Fibroblast of lung (primary cell): Measurements from ENCODE around the gene PLXNB1. TPM values are rescaled to one million over a fixed set of nuclear protein-coding genes. Genes with fewer than 3 reads are reported as not detected.

Source experiments
- DNase-seq, 2 donors: peaks; one replicate each; pipeline versions ENCODE4 v3.0.0 to v3.0.0-alpha.2; 2010; ENCODE audit warnings: low read depth in 2 of 2
- H2AFZ ChIP-seq: 2 replicates; pipeline ENCODE4 v1.5.1; 2012; ENCODE audit warnings: low read length, control low read depth, inconsistent platforms
- H3K27ac ChIP-seq: 2 replicates; pipeline ENCODE4 v1.5.1; 2011; ENCODE audit warnings: low read length, control low read depth; ENCODE audit not compliant: insufficient read depth
- H3K27me3 ChIP-seq: 2 replicates; pipeline ENCODE4 v1.5.1; 2011; ENCODE audit warnings: mild to moderate bottlenecking, low read length; ENCODE audit not compliant: control insufficient read depth, insufficient read depth
- H3K36me3 ChIP-seq: 2 replicates; pipeline ENCODE4 v1.5.1; 2011; ENCODE audit warnings: low read length; ENCODE audit not compliant: control insufficient read depth, insufficient read depth
- H3K4me1 ChIP-seq: 2 replicates; pipeline ENCODE4 v1.5.1; 2011; ENCODE audit warnings: low read length; ENCODE audit not compliant: control insufficient read depth, insufficient read depth; ENCODE audit errors: extremely low read depth
- H3K4me2 ChIP-seq: 2 replicates; pipeline ENCODE4 v1.5.1; 2011; ENCODE audit warnings: low read length, control low read depth; ENCODE audit not compliant: insufficient read depth; ENCODE audit errors: extremely low read depth
- H3K4me3 ChIP-seq, 4 experiments: fragments of 200-600 bp in 1 of 4; sonication (generic) in 1 of 4; replicated peaks in 1 of 4; 2 replicates each; pipeline ENCODE4 v1.5.1; 2011 to 2016; ENCODE audit warnings: low read length in 4 of 4, low read depth in 3 of 4, mild to moderate bottlenecking in 3 of 4, control low read depth in 2 of 4, inconsistent platforms in 1 of 4, mixed read lengths in 1 of 4; ENCODE audit not compliant: insufficient read depth in 1 of 4; ENCODE audit errors: control extremely low read depth in 1 of 4
- H3K79me2 ChIP-seq: 2 replicates; pipeline ENCODE4 v1.5.1; 2012; ENCODE audit warnings: mild to moderate bottlenecking, low read length, inconsistent platforms; ENCODE audit not compliant: control insufficient read depth, insufficient read depth
- H3K9ac ChIP-seq: 2 replicates; pipeline ENCODE4 v1.5.1; 2011; ENCODE audit warnings: mild to moderate bottlenecking, low read length, control low read depth; ENCODE audit not compliant: insufficient read depth
- H3K9me3 ChIP-seq: 2 replicates; pipeline ENCODE4 v1.5.1; 2012; ENCODE audit warnings: low read depth, low read length; ENCODE audit not compliant: control insufficient read depth, insufficient read depth
- H4K20me1 ChIP-seq: 2 replicates; pipeline ENCODE4 v1.5.1; 2011; ENCODE audit warnings: low read length; ENCODE audit not compliant: control insufficient read depth, insufficient read depth; ENCODE audit errors: extremely low read depth
- EZH2 ChIP-seq: IDR thresholded peaks from 2 replicates; pipeline ENCODE4 v1.5.1; 2012; ENCODE audit warnings: low read length, control low read depth, mild to moderate bottlenecking; ENCODE audit errors: missing control alignments
- polyA plus RNA-seq, 2 donors: library from polyadenylated mRNA; depleted of rRNA in 1 of 2; stranded (reverse) in 1 of 2; unstranded in 1 of 2; fragments of >200 nt; gene quantifications; 2 replicates each; pipeline ENCODE4 v1.2.1, GENCODE V29; 2011 to 2012; ENCODE audit warnings: missing spikeins in 1 of 2
- total RNA-seq: library from RNA; depleted of rRNA; stranded (reverse); fragments of >200 nt; gene quantifications from 2 replicates; pipeline ENCODE4 v1.2.1, GENCODE V29; 2014
- TF ChIP-seq, protein P1 (sequence below), 2 donors: IDR thresholded peaks in 1 of 2; conservative IDR thresholded peaks in 1 of 2; 1 replicate in 1 of 2; 2 replicates in 1 of 2; pipeline ENCODE4 v1.5.1; 2011 to 2012; ENCODE audit warnings: low read length in 2 of 2, control low read depth in 1 of 2, inconsistent platforms in 1 of 2, low read depth in 1 of 2, mild to moderate bottlenecking in 1 of 2

The PLXNB1 gene
- total and polyA plus RNA-seq, 2 donors (not counting 1 experiment from before 2014, with no cell fraction given), result 12.8 to 44.6 TPM

DNA sequence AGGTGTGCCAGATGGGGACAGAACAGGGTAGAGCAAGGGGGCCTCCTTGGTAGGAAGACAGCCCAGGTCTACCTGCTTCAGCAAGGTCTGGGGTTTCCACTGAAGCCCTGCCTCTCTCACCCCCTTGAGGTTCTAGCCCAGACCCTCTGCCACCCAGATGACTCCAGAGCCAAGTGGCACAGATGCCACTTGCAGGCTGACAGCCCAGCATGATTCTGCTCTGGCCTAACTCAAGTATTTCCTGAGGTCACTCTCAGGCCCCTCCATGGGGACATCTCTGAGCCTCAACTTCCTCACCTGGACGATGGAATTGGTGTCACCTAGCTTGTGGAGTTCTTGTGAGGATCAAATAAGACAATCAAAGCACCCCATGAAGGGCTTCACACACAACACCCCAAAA is 23.9 kb downstream of the PLXNB1 start:
- Histone ChIP-seq H3K4me1 (peaks cover 6% of the 10 kb centered on the region), H3K27me3 (no peaks in the 10 kb centered on the region), H3K36me3 (peaks cover 9% of the 10 kb centered on the region), H3K79me2 (no peaks in the 10 kb centered on the region), H3K4me2 (no peak overlapping the region), H4K20me1 (no peaks in the 10 kb centered on the region), H3K27ac (no peak overlapping the region), H2AFZ (no peak overlapping the region), H3K9ac (no peak overlapping the region), H3K9me3 (no peaks in the 10 kb centered on the region), H3K4me3 (no peak overlapping the region)
- no peak for TF ChIP-seq EZH2
- TF ChIP-seq, protein P1, sequence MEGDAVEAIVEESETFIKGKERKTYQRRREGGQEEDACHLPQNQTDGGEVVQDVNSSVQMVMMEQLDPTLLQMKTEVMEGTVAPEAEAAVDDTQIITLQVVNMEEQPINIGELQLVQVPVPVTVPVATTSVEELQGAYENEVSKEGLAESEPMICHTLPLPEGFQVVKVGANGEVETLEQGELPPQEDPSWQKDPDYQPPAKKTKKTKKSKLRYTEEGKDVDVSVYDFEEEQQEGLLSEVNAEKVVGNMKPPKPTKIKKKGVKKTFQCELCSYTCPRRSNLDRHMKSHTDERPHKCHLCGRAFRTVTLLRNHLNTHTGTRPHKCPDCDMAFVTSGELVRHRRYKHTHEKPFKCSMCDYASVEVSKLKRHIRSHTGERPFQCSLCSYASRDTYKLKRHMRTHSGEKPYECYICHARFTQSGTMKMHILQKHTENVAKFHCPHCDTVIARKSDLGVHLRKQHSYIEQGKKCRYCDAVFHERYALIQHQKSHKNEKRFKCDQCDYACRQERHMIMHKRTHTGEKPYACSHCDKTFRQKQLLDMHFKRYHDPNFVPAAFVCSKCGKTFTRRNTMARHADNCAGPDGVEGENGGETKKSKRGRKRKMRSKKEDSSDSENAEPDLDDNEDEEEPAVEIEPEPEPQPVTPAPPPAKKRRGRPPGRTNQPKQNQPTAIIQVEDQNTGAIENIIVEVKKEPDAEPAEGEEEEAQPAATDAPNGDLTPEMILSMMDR (conservative IDR thresholded peaks at IDR 0.05 in 1 of 2, IDR thresholded peaks at IDR 0.05 in 1 of 2; ENCODE audit: low read depth in 1 of 2, low read length in 2 of 2), result no peak
- no peak for DNase-seq

DNA sequence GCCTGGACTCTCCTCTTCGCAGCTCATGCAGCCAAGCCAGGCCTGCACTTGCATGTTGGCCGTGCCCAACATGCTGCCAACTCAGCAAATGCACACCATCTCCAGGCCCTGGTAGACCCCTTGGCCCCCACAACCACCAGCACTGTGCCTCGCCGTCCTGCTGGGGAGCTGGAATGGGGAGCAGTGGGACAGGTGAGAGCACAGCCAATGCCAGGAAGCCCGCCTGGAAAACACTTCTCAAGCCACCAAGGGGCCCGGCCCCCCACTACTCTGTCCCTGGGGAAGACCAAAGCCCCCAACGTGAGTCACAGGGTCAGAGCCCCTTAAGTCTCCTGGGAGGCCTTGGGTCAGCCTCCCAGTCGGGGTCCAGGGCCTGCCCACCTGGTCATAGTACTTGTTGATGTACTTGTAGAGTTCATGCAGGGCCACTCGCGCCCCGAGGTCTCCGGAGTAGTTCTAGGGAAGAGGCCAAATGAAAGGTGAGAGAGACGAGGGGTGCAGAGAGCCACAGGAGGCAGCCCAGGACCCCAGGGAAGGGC is 24.5 kb downstream of the PLXNB1 start:
- DNase-seq, result no peak
- Histone ChIP-seq H4K20me1 (no peaks in the 10 kb centered on the region), H3K27me3 (no peaks in the 10 kb centered on the region), H3K79me2 (no peaks in the 10 kb centered on the region), H3K9ac (no peak overlapping the region), H3K4me2 (no peak overlapping the region), H3K4me3 (no peak overlapping the region), H3K4me1 (peaks cover 6% of the 10 kb centered on the region), H3K9me3 (no peaks in the 10 kb centered on the region), H3K36me3 (peaks cover 6% of the 10 kb centered on the region), H2AFZ (no peak overlapping the region), H3K27ac (no peak overlapping the region)
- no peak for TF ChIP-seq EZH2
- TF ChIP-seq, protein P1 (conservative IDR thresholded peaks at IDR 0.05 in 1 of 2, IDR thresholded peaks at IDR 0.05 in 1 of 2; ENCODE audit: low read depth in 1 of 2, low read length in 2 of 2), result no peak

DNA sequence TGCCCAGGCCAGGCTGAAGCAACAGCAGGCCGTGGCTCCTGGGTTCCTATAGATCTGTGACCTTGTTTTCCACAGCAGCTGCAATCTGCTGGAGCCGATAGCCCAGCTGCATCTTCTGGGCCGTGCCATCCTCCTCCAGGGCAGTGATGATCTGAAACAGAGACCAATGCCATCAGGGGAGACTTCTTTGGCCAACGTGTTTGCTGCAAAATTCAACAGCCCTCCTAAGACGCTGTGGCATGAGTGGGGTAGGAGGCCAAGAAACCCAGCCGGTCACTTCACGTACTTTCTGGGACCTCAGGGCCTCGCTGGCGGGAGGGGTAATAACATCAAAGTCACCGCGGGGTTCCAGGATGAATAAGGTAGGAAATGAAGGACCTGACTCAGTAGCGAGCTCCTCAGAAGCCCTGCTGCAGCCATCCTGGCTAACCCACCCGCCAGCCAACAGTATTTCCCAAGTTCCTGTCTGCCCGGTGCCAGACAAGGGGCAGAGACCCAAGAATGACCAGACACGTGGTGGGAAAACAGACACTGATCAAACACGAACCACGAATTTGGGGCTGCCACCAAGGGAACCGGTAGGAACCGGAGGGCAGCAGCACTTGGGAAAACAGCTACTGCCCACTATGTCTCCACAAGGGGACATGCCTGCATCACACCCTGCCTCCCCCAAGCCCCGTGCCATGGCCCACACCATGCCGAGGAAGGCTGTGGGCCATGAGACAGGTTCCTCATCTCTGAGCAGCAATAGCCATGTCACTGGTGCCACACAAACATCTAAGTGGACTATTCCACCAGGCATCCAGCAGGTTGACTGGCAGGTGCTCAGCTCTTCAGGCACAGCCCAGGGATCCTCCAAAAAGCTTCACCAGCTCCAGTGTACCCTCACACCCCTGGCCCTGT is 25.2 kb downstream of the PLXNB1 start:
- Histone ChIP-seq H3K27ac (no peak overlapping the region), H3K79me2 (no peaks in the 10 kb centered on the region), H3K36me3 (peaks cover 4% of the 10 kb centered on the region), H3K9me3 (no peaks in the 10 kb centered on the region), H4K20me1 (no peaks in the 10 kb centered on the region), H3K9ac (no peak overlapping the region), H3K27me3 (no peaks in the 10 kb centered on the region), H3K4me2 (no peak overlapping the region), H3K4me3 (no peak overlapping the region), H2AFZ (no peak overlapping the region), H3K4me1 (peaks cover 6% of the 10 kb centered on the region)
- no peak for DNase-seq
- TF ChIP-seq EZH2, result no peak
- TF ChIP-seq, protein P1 (conservative IDR thresholded peaks at IDR 0.05 in 1 of 2, IDR thresholded peaks at IDR 0.05 in 1 of 2; ENCODE audit: low read depth in 1 of 2, low read length in 2 of 2), result no peak
